GM23338 (cell line): ENCODE results near the gene FTO.

ENCODE experiments used
- CTCF ChIP-seq, 2 experiments: fragments of 200-600 bp in 1 of 2; sonication (generic) in 1 of 2; conservative IDR thresholded peaks; 2 replicates each; pipeline versions ENCODE4 v1.5.1 to v1.6.1; 2016 to 2017; ENCODE audit warnings: antibody characterized with exemption in 2 of 2, low read depth in 2 of 2, mild to moderate bottlenecking in 2 of 2, moderate library complexity in 1 of 2
- ETS1 ChIP-seq: IDR thresholded peaks from 2 replicates; pipeline ENCODE4 v1.6.1; 2016; ENCODE audit warnings: antibody characterized with exemption
- EZH2 ChIP-seq: fragments of 200-600 bp; sonication (generic); IDR thresholded peaks from one replicate; pipeline ENCODE4 v1.8.0; 2017; ENCODE audit warnings: antibody characterized with exemption, mild to moderate bottlenecking, low read depth; ENCODE audit not compliant: unreplicated experiment
- POLR2AphosphoS5 ChIP-seq: IDR thresholded peaks from 2 replicates; pipeline ENCODE4 v1.6.1; 2016; ENCODE audit warnings: antibody characterized with exemption, low read depth
- STAT1 ChIP-seq: IDR thresholded peaks from one replicate; pipeline ENCODE4 v1.6.1; 2016; ENCODE audit warnings: antibody characterized with exemption; ENCODE audit not compliant: unreplicated experiment
- TF ChIP-seq, protein P1 (sequence below): IDR thresholded peaks from one replicate; pipeline ENCODE4 v1.6.1; 2018; ENCODE audit warnings: antibody characterized with exemption; ENCODE audit not compliant: unreplicated experiment

DNA sequence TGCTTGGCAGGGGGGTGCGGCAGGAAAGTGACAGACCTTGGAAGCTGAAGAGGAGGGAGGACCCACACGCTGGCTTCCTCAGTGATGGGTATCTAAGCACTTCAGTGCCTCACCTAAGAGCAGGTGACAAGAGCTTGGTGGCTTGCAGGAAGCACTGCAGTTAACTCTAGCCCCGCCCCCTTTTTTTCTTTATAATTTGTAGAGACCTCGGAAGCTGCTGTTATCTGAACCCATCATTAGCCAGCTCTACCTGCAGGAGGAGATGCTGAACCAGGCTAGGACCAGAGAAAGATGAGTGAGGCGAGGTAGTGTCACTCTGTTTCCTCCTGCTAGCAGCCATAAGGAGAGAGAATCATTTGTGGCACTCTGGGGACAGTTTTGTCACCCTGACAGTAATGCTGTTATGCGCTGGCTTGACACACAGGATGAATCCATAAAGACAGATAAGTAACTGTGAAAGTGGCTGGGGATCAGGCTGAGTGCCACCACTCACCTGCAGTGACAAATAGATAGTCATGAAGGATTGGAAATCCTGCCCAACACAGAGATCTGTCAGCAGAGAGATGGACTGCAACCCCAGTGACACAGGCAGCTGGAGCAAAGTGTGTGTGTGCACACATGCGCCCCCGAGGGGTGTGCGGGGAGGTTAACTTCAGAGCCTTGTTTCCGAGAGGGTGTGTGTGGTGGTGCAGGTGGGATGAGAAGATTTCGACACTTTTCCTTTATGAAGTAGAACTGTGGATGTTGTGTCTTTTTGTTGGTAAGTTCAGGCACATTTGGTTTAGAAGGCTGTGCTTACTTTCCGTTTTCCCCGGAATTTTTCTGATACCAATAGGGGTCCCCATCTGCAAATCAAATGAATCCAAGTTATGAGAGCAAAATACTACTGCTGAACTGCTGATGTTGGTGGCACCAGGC is 358.7 kb downstream of the FTO start:
- TF ChIP-seq CTCF (conservative IDR thresholded peaks at IDR 0.05; ENCODE audit: low read depth in 2 of 2) (peak; percentile 20 to 39; a peak in 2 of 4 replicates), POLR2AphosphoS5 (no peak), ETS1 (no peak), EZH2 (no peak), STAT1 (no peak)
- TF ChIP-seq, protein P1, sequence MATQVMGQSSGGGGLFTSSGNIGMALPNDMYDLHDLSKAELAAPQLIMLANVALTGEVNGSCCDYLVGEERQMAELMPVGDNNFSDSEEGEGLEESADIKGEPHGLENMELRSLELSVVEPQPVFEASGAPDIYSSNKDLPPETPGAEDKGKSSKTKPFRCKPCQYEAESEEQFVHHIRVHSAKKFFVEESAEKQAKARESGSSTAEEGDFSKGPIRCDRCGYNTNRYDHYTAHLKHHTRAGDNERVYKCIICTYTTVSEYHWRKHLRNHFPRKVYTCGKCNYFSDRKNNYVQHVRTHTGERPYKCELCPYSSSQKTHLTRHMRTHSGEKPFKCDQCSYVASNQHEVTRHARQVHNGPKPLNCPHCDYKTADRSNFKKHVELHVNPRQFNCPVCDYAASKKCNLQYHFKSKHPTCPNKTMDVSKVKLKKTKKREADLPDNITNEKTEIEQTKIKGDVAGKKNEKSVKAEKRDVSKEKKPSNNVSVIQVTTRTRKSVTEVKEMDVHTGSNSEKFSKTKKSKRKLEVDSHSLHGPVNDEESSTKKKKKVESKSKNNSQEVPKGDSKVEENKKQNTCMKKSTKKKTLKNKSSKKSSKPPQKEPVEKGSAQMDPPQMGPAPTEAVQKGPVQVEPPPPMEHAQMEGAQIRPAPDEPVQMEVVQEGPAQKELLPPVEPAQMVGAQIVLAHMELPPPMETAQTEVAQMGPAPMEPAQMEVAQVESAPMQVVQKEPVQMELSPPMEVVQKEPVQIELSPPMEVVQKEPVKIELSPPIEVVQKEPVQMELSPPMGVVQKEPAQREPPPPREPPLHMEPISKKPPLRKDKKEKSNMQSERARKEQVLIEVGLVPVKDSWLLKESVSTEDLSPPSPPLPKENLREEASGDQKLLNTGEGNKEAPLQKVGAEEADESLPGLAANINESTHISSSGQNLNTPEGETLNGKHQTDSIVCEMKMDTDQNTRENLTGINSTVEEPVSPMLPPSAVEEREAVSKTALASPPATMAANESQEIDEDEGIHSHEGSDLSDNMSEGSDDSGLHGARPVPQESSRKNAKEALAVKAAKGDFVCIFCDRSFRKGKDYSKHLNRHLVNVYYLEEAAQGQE: no peak
